IMR-90 (cell line): ENCODE results near the gene GPLD1. TPM values are rescaled to one million over a fixed set of nuclear protein-coding genes. Genes with fewer than 3 reads are reported as not detected.

Experiments used
- ATAC-seq: fragments of 200-7000 bp; cut with Tn5 transposase; 2 replicates; pipeline ENCODE4 v1.9.1; 2020; ENCODE audit warnings: low read depth, mild to moderate bottlenecking, moderate library complexity
- BruUV-seq: library from RNA; stranded (reverse); fragments of 400-500 nt; replicated peaks from 2 replicates; lab custom pipeline; 2021; lab: Mats Ljungman, UMichigan
- CTCF ChIA-PET: fragments of 300-600 bp; formaldehyde crosslinking; extraction: SDS; loops from one replicate; lab custom pipeline; 2021; ENCODE audit warnings: antibody characterized with exemption; lab: Yijun Ruan, JAX
- POLR2A ChIA-PET: fragments of 300-600 bp; sonication (Branson Sonifier 250); formaldehyde crosslinking; loops from one replicate; lab custom pipeline; 2022; ENCODE audit warnings: antibody characterized with exemption; ENCODE audit not compliant: unreplicated experiment; lab: Charles Lee
- DNase-seq: peaks from one replicate; pipeline ENCODE4 v3.0.0; 2013
- H2AFZ ChIP-seq: replicated peaks from 2 replicates; pipeline ENCODE3; 2013; ENCODE audit warnings: low read length, mild to moderate bottlenecking; ENCODE audit not compliant: poor library complexity
- H2AK5ac ChIP-seq: 2 replicates; pipeline ENCODE4 v1.6.1; 2013; ENCODE audit warnings: low read depth, low read length, inconsistent platforms
- H2AK9ac ChIP-seq: replicated peaks from 2 replicates; pipeline ENCODE3; 2013; ENCODE audit warnings: mild to moderate bottlenecking, low read depth, low read length, moderate library complexity; ENCODE audit not compliant: poor library complexity
- H2BK120ac ChIP-seq: 2 replicates; pipeline ENCODE4 v1.6.1; 2013; ENCODE audit warnings: low read depth, low read length, inconsistent platforms
- H2BK15ac ChIP-seq: 3 replicates; pipeline ENCODE4 v1.6.1; 2013; ENCODE audit warnings: low read depth, low read length, inconsistent platforms
- H2BK20ac ChIP-seq: 2 replicates; pipeline ENCODE4 v1.6.1; 2013; ENCODE audit warnings: low read depth, mild to moderate bottlenecking, inconsistent platforms, low read length, moderate library complexity
- H2BK5ac ChIP-seq: 2 replicates; pipeline ENCODE4 v1.6.1; 2013; ENCODE audit warnings: mild to moderate bottlenecking, low read depth, low read length, inconsistent platforms; ENCODE audit not compliant: poor library complexity, severe bottlenecking
- H3K14ac ChIP-seq: replicated peaks from 2 replicates; pipeline ENCODE4 v1.6.1; 2013; ENCODE audit warnings: low read depth, low read length, inconsistent platforms
- H3K18ac ChIP-seq: 2 replicates; pipeline ENCODE4 v1.6.1; 2013; ENCODE audit warnings: low read depth, low read length, control low read depth
- H3K23ac ChIP-seq: 2 replicates; pipeline ENCODE4 v1.6.1; 2013; ENCODE audit warnings: low read depth, low read length, inconsistent platforms
- H3K27ac ChIP-seq: 2 replicates; pipeline ENCODE4 v1.5.1; 2013; ENCODE audit warnings: mild to moderate bottlenecking, control low read depth, low read length; ENCODE audit not compliant: insufficient read depth
- H3K27me3 ChIP-seq: 2 replicates; pipeline ENCODE4 v1.6.1; 2013; ENCODE audit warnings: low read length; ENCODE audit not compliant: control insufficient read depth, insufficient read depth
- H3K36me3 ChIP-seq: 2 replicates; pipeline ENCODE4 v1.6.1; 2013; ENCODE audit warnings: low read length, mixed read lengths; ENCODE audit not compliant: control insufficient read depth, insufficient read depth
- H3K4ac ChIP-seq: 2 replicates; pipeline ENCODE4 v1.6.1; 2013; ENCODE audit warnings: low read depth, low read length, inconsistent platforms
- H3K4me1 ChIP-seq: 2 replicates; pipeline ENCODE4 v1.6.1; 2013; ENCODE audit warnings: low read length, mixed read lengths; ENCODE audit not compliant: control insufficient read depth, insufficient read depth
- H3K4me2 ChIP-seq: 2 replicates; pipeline ENCODE4 v1.6.1; 2013; ENCODE audit warnings: low read depth, mild to moderate bottlenecking, control low read depth, low read length, moderate library complexity
- H3K4me3 ChIP-seq: 2 replicates; pipeline ENCODE4 v1.5.1; 2013; ENCODE audit warnings: low read depth, mild to moderate bottlenecking, control low read depth, low read length, moderate library complexity; ENCODE audit not compliant: insufficient read depth
- H3K56ac ChIP-seq: 2 replicates; pipeline ENCODE4 v1.6.1; 2013; ENCODE audit warnings: low read length, inconsistent platforms; ENCODE audit not compliant: insufficient read depth; ENCODE audit errors: extremely low read depth
- H3K79me1 ChIP-seq, 2 experiments: 2 replicates each; pipeline ENCODE4 v1.6.1; 2013; ENCODE audit warnings: low read length in 2 of 2, inconsistent platforms in 1 of 2, low read depth in 1 of 2
- H3K9ac ChIP-seq: 2 replicates; pipeline ENCODE4 v1.6.1; 2013; ENCODE audit warnings: low read depth, low read length, control low read depth
- H3K9me1 ChIP-seq: 2 replicates; pipeline ENCODE4 v1.6.1; 2013; ENCODE audit warnings: low read length, inconsistent platforms; ENCODE audit not compliant: insufficient read depth
- H3K9me3 ChIP-seq: 2 replicates; pipeline ENCODE4 v1.6.1; 2013; ENCODE audit warnings: low read length; ENCODE audit not compliant: control insufficient read depth, insufficient read depth
- H4K20me1 ChIP-seq: 2 replicates; pipeline ENCODE4 v1.6.1; 2013; ENCODE audit warnings: low read length, inconsistent platforms; ENCODE audit not compliant: insufficient read depth
- H4K5ac ChIP-seq: 2 replicates; pipeline ENCODE4 v1.6.1; 2013; ENCODE audit warnings: mild to moderate bottlenecking, low read depth, low read length, control low read depth
- H4K8ac ChIP-seq, 2 experiments: 2 replicates each; pipeline ENCODE4 v1.6.1; 2013; ENCODE audit warnings: low read depth in 2 of 2, low read length in 2 of 2, control low read depth in 1 of 2, inconsistent platforms in 1 of 2
- H4K91ac ChIP-seq: 2 replicates; pipeline ENCODE4 v1.6.1; 2013; ENCODE audit warnings: low read depth, low read length, inconsistent platforms; ENCODE audit not compliant: insufficient read depth
- BHLHE40 ChIP-seq: fragments of 150-350 bp; IDR thresholded peaks from 2 replicates; pipeline ENCODE4 v1.6.1; 2016; ENCODE audit warnings: mild to moderate bottlenecking, low read depth, low read length
- CEBPB ChIP-seq: IDR thresholded peaks from 2 replicates; pipeline ENCODE4 v1.6.1; 2012; ENCODE audit warnings: low read depth, low read length, improper control_type of control experiment
- CHD1 ChIP-seq: IDR thresholded peaks from 2 replicates; pipeline ENCODE4 v1.6.1; 2012; ENCODE audit warnings: low read depth, low read length, improper control_type of control experiment
- MAFK ChIP-seq: IDR thresholded peaks from 2 replicates; pipeline ENCODE4 v1.6.1; 2012; ENCODE audit warnings: low read depth, low read length, improper control_type of control experiment
- MAZ ChIP-seq: IDR thresholded peaks from 2 replicates; pipeline ENCODE4 v1.6.1; 2012; ENCODE audit warnings: low read depth, mild to moderate bottlenecking, low read length, improper control_type of control experiment, moderate library complexity, borderline replicate concordance
- NFE2L2 ChIP-seq: fragments of 150-350 bp; IDR thresholded peaks from 2 replicates; pipeline ENCODE4 v1.6.1; 2016; ENCODE audit warnings: low read depth, mild to moderate bottlenecking, low read length
- POLR2A ChIP-seq: IDR thresholded peaks from 2 replicates; pipeline ENCODE4 v1.6.1; 2012; ENCODE audit warnings: mild to moderate bottlenecking, low read depth, low read length
- RCOR1 ChIP-seq: IDR thresholded peaks from 2 replicates; pipeline ENCODE4 v1.6.1; 2012; ENCODE audit warnings: mild to moderate bottlenecking, low read length, improper control_type of control experiment; ENCODE audit not compliant: insufficient replicate concordance
- WGBS, 2 experiments: methylation state at CpG; one replicate each; pipeline versions ENCODE4 v1.1.5 to v1.1.7; 2013; ENCODE audit warnings: missing lambda C conversion rate in 2 of 2; ENCODE audit not compliant: insufficient read length in 1 of 2; ENCODE audit errors: extremely low coverage in 2 of 2; 5-methylcytosine and 5-hydroxymethylcytosine counted together
- dilution Hi-C: fragments of 300-500 bp; cut with HindIII; formaldehyde crosslinking; loops from one replicate; pipeline ENCODE4 v1.14.3; 2018; ENCODE audit warnings: low sequenced_read_pairs; ENCODE audit not compliant: unreplicated experiment
- in situ Hi-C: fragments of 300-500 bp; cut with MboI; formaldehyde crosslinking; loops from 3 replicates; pipeline ENCODE4 v1.14.3; 2019; ENCODE audit warnings: low sequenced_read_pairs, inconsistent platforms, mixed read lengths
- intact Hi-C: fragments of 100-400 bp; cut with micrococcal nuclease; formaldehyde crosslinking; loops from 2 replicates; pipeline ENCODE4 v1.10.0; 2022
- polyA plus RNA-seq, 3 experiments: library from polyadenylated mRNA; depleted of rRNA; stranded (reverse); fragments of >200 nt; gene quantifications; 2 replicates each; pipeline ENCODE4 v1.2.3, GENCODE V29; 2012; ENCODE audit warnings: low replicate concordance in 1 of 3
- total RNA-seq: library from RNA; depleted of rRNA; stranded (reverse); fragments of >200 nt; gene quantifications from 2 replicates; pipeline ENCODE4 v1.2.3, GENCODE V29; 2012
- TF ChIP-seq, protein P1 (sequence below): conservative IDR thresholded peaks from 2 replicates; pipeline ENCODE4 v1.5.1; 2012; ENCODE audit warnings: mild to moderate bottlenecking, low read depth, low read length, improper control_type of control experiment
- TF ChIP-seq, protein P2 (sequence below): fragments of 150-350 bp; IDR thresholded peaks from 2 replicates; pipeline ENCODE4 v1.6.1; 2017; ENCODE audit warnings: mild to moderate bottlenecking, antibody characterized with exemption, low read length, low read depth

GPLD1 gene
- total and polyA plus RNA-seq, 2 of the 4 experiments (the other 2 are of a cell fraction): 0.05 to 0.18 TPM

DNA sequence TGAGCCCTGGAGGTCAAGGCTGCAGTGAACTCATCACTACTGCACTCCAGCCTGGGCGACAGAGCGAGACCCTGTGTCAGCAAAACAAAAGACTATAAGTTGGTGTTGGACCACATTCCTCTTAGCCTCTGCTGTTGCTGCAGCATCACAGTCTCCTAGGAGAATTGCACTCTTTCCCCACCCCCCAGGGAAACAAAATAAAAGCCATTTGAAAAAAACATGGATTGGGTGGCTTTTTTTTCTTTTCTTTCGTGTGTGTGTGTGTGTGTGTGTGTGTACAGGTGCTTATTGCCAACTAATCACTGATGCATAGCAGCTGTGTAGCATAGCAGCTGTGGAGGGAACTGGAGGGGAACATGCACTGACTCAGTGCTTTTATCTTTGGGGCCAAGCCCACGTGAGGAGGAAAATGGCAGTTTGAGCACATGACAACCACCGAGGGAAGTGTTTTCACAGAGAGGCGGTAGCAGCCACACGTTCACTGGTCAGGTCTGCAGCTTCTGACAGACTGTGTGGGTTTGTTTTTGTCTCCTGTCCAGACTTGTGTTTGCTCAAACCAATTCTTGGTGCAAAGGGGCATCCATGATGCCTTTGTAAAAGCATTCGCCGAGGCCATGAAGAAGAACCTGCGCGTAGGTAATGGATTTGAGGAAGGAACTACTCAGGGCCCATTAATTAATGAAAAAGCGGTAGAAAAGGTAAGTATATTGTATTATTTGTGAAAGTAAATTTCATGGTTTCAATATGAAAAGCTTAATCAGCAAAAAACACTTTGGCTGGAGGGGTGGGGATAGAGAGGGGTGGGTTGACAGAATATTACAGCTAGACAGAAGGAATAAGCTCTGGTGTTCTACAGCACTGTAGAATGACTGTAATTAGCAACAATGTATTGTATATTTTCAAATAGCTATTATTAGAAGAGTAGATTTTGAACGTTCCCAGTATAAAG lies 33.1 kb upstream of the GPLD1 start:
- BruUV-seq: no TSS peak
- H2BK5ac ChIP-seq: no peak overlapping the region
- no peak overlapping the region for H2BK20ac ChIP-seq
- no peaks in the 10 kb centered on the region for H3K4me1 ChIP-seq
- no peak overlapping the region for H2AFZ ChIP-seq
- peak; percentile 17 for DNase-seq
- intact Hi-C loops (no loop called here), in situ Hi-C loops (no loop called here), dilution Hi-C loops (no loop called here)
- H3K4ac ChIP-seq: no peak overlapping the region
- H3K4me3 ChIP-seq: no peak overlapping the region
- WGBS, 2 experiments: 71% methylated on average over 9 of the region's 13 CpGs; no CpG with 5 or more reads in 1 of the 2 experiments
- no peak overlapping the region for H2AK5ac ChIP-seq
- no peak overlapping the region for H2BK120ac ChIP-seq
- H2AK9ac ChIP-seq: no peak overlapping the region
- no peak overlapping the region for H3K4me2 ChIP-seq
- TF ChIP-seq CEBPB: no peak
- TF ChIP-seq BHLHE40: no peak
- TF ChIP-seq, protein P1, sequence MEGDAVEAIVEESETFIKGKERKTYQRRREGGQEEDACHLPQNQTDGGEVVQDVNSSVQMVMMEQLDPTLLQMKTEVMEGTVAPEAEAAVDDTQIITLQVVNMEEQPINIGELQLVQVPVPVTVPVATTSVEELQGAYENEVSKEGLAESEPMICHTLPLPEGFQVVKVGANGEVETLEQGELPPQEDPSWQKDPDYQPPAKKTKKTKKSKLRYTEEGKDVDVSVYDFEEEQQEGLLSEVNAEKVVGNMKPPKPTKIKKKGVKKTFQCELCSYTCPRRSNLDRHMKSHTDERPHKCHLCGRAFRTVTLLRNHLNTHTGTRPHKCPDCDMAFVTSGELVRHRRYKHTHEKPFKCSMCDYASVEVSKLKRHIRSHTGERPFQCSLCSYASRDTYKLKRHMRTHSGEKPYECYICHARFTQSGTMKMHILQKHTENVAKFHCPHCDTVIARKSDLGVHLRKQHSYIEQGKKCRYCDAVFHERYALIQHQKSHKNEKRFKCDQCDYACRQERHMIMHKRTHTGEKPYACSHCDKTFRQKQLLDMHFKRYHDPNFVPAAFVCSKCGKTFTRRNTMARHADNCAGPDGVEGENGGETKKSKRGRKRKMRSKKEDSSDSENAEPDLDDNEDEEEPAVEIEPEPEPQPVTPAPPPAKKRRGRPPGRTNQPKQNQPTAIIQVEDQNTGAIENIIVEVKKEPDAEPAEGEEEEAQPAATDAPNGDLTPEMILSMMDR: no peak
- TF ChIP-seq CHD1: no peak
- TF ChIP-seq, protein P2, sequence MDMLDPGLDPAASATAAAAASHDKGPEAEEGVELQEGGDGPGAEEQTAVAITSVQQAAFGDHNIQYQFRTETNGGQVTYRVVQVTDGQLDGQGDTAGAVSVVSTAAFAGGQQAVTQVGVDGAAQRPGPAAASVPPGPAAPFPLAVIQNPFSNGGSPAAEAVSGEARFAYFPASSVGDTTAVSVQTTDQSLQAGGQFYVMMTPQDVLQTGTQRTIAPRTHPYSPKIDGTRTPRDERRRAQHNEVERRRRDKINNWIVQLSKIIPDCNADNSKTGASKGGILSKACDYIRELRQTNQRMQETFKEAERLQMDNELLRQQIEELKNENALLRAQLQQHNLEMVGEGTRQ: peak; percentile 23; the same call in 1 of the 2 replicates
- TF ChIP-seq NFE2L2: no peak
- TF ChIP-seq RCOR1: no peak
- TF ChIP-seq MAFK: peak; percentile 62; the same call in 1 of the 2 replicates
- no peak for TF ChIP-seq MAZ
- TF ChIP-seq POLR2A: no peak
- peaks cover 5% of the 10 kb centered on the region; the same call in 1 of the 2 replicates for H3K9me1 ChIP-seq
- no peak overlapping the region for H3K14ac ChIP-seq
- no peak overlapping the region for H4K5ac ChIP-seq
- no peaks in the 10 kb centered on the region for H3K9me3 ChIP-seq
- no peaks in the 10 kb centered on the region for H3K79me1 ChIP-seq
- no peaks in the 10 kb centered on the region for H3K36me3 ChIP-seq
- H2BK15ac ChIP-seq: no peak overlapping the region
- no peak overlapping the region for H3K56ac ChIP-seq
- no peak overlapping the region for H4K8ac ChIP-seq
- H3K23ac ChIP-seq: no peak overlapping the region
- H3K27me3 ChIP-seq: peaks cover 2% of the 10 kb centered on the region; the same call in 1 of the 2 replicates
- no peaks in the 10 kb centered on the region for H4K20me1 ChIP-seq
- ChIA-PET POLR2A (no interaction called here), CTCF (interaction anchor here (0.6 to 1.0 kb wide), 5 partner anchors 9 to 1494 kb away, joined by 3 to 11 read pairs (median 4); no protein-coding TSS in a partner anchor)
- no peak overlapping the region for H3K27ac ChIP-seq
- no peak overlapping the region for H3K18ac ChIP-seq
- ATAC-seq: no peak
- no peak overlapping the region for H3K9ac ChIP-seq
- H4K91ac ChIP-seq: no peak overlapping the region
